NCI-H2196 (cell line): ENCODE results near the gene ARVCF.

Experiments used
- DNase-seq: peaks from one replicate; lab custom pipeline; 2025; ENCODE audit not compliant: unreplicated experiment; lab: John Stamatoyannopoulos, UW

The ARVCF gene

DNA sequence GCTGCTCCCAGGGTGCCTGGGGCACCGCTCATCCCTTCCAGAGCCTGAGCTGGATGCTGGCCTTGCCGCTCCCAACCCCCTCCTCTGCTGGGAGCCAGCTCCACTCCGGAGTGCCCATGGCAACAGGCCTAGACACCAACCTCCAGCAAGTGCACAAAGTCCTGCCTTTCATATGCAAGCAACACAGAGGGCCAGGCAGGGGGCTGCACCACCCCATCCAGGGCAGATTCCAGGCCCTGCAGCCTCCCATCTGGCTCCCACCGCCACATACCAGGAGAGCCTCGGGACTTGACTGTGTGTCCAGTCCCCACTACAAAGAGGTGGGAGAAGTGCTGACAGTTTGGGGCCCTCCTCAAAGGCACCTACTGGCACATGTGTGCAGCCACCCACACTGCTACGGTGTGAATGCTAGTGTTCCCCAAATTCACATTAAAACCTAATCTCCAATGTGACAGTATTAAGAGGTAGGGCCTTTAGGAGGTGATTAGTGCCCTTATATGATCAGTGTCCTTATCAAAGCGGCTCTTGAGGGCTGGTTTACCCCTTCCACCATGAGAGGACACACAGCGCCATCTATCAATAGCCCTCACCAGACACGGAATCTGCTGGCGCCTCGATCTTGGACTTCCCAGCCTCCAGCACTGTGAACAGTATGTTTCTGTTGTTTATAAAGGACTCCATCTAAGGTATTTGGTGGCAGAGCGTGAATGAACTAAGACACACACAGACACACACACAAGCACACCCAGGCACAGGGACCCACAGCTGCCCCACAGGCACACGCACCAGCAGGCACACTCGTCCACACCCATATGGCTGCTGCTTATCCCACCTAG is 16.2 kb downstream of the ARVCF start:
- DNase-seq: no peak

GRCh38 chr22:19998991-19999820 is 17.4 kb downstream of the ARVCF start:
- no peak for DNase-seq

DNA sequence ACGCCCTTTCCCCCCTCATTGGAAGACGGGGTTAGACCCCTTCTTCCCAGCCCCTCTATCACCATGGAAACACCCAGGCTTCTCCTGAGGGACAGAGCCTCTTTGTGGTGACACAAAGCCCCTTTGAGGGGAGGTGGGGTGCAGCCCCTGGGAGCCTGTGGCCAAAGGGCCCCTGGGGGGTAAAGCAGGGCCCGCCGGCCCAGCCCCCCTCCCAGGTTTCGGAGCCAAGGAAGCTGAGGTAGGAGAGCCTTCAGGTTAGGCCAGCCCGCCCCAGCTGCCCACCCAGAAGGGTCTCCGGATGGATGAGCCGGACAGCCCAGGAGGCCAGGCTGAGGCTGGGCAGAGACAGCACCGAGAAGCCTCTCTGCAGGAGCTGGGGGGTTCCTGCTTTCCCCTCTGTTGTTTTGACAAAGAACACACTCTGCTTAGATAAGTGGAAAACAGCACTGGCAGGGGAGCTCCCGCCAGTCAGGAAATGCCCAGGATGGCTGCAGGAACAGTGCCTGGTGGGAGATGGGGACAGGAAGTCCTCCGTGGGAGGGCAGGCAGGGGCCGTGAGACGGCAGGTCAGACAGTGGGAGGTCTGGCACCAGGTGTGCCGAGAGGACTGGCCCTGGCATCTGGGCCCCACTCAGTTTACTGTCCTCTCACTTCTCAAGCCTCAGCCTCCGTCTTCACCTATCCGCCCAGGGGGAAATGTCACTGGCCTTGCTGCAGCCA is 18.2 kb downstream of the ARVCF start:
- no peak for DNase-seq

- no peak for DNase-seq
Observed at GRCh38 chr22:19997561-19998231, 18.9 kb downstream of the ARVCF start.

DNA sequence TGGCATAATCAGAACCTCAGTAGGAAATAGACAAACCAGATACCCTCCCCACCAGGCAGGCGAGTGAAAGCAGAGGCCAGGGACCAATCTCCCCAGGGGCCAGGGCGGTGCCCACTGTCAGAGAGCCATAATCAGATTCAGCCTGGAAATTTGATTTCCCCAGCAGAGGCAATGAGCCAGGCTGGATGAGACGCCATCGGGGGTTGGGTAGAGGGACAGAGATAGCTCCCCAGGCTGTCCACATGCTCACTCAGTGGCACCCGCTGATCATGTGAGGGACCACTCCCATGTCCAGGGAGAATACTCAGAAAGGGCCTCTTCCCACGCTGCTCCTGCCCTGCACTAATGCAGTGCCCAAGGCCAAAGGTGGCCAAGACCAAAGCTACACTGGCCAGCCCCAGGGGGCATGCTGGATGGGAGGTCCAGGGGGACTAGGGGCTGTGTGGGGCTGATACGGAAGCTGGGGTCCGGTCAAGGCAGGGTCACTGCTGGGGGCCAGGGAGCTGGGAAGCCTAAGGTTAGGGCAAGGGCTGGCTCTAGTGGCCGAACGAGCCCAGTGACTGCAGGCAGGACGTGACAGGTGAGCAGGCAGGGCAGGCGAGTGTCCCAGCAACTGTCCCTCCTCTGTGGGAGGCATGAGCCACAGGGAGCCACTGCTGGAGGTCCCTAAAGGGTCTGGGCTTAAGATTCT is 19.8 kb downstream of the ARVCF start:
- no peak for DNase-seq

DNA sequence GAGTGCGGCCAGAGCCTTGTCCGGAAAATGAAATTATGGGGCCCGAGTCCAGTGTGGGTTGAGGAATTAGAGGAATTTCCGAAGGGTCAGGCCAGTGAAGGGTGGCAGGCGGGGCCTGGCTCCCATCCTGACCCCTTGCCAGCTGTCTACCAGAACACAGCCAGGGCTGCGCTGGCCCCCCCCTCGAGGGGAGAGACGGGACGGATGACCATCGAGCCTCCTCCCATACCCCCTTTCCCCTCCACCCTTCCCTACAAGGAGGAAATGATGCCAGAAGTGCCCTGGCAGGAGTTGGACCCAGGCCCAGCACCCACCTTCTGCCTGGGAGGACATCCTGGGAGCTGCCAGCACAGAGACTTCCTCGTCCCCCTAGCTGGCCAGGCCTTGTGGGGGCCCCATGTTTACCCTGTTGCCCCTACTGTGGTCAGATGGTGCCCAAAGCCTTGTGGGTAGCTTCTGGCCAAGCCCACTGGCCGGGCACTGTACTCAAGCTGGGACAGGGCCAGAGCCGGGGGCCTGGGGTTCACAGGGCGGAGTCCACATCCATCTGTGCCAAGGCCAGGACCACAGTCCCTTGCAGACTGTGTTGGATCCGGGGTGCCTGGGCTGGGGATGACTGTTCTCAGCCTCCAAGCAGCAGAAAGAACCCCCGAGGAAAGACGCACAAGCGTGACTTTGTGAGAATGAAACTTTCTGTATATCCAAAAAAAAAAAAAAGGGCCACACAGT is 20.8 kb downstream of the ARVCF start:
- DNase-seq: no peak

DNA sequence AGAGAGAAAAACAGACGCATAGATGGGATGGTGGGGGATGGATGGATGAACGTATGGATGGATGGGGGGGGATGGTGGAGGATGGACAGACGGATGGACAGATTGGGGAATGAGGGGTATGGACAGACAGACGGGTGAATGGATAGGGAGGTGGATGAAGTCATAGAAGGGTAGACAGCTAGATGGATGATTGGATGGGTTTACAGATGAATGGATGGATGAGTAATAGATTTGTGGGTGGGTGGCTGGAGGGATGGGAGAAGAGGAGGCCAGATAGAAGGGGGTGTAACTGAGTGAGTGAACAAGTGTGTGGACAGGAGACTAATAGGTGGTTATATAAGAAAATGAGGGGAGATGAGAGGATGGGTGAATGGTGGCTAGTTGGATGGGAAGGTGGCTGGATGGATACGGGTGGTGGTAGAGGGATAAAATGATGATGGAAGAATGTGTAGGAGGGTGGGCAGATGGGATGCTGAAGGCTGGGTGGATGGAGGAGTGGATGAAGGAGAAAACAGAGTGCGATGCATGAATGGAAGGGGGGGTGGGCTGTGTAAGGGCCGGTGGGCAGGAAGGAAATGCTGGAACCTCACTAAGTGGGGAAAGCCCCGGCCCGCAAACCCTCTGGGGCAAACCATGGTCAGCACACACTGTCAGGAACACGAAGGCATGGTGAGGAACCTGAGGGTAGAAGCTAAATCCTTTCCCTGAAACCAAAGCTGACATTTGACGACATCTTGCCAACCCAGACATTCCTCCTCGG is 21.6 kb downstream of the ARVCF start:
- no peak for DNase-seq

DNA sequence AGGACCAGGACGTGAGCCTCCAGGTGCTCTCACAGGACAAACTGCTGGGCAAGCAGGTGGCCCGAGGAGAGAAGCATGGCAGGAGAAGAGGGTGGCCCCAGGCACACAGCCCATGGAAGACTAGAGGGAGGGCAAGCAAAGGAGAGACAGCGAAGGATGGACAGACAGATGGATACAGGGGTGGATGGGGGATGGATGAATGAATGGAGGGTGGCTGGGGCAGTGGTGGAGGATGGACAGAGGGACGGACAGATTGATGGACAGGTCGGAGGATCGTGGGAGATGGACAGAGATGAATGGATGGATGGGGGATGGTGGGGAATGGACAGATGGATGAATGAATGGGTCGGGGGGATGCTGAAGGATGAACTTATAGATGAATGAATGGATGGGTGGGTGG is 22.7 kb downstream of the ARVCF start:
- no peak for DNase-seq

DNA sequence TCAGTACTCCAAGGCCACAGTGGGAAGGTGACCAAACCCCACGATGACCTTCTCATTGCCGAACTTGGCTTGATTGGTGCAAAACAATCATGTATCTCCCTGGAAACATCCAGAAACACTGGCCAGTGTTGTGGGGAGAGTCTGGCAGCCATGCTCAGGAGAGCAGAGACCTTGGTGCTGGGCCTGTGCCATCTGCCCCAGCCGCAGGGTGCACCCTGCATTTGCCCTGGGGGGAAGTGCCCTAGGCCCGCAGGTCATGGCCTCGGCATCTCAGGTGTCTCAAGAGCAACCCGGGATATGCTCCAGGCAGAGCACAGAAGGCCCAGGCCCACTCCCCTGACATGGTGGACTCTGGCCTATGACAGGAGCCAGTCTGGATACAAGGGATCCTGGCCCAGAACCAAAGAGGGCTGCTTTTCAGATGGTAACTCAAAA is 23.7 kb downstream of the ARVCF start:
- DNase-seq: no peak

- DNase-seq: no peak
Observed at GRCh38 chr22:19992481-19992911, 24.1 kb downstream of the ARVCF start.

DNA sequence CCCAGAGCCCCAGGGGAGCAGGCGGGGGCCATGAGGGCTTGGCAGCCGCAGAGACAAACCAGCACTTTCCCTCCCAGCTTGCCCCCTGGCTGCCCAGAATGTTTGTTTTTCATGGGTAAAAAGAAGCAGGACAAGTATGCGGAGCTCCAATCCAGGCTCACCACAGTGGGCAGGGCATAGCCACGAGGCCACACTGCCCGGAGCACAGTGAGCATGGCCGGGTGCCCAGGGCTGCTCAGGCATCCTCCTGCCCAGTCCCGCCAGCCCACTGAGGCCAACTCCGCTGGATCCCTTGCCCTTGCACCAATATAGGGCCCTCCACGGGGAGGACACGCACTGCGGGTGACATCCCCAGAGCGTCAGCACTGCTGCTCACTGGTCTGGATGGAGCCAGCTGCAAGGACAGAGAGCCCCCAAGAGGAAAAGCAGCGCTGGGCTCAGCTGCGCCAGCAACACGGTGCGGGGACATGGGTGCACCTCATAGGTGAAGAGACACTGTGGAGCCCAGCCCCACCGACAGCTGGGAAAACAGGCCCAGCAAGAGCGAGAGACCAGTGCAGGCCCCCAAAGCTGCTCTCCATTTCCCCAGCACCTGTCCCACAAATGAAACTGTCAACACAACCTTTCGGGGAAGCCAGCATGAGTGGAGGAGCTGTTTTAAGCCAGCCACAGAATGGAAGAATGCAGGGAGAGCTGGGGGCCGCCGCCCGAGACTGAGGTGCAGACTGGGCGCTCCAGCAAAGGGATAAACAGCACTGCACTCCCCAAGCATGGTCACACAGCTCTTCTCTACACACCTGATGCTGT is 24.8 kb downstream of the ARVCF start:
- no peak for DNase-seq

- no peak for DNase-seq
Observed at GRCh38 chr22:19991395-19991644, 25.3 kb downstream of the ARVCF start.

- DNase-seq: no peak
Observed at GRCh38 chr22:19990609-19991394, 25.8 kb downstream of the ARVCF start.

GRCh38 chr22:19990188-19990587 is 26.4 kb downstream of the ARVCF start:
- no peak for DNase-seq

GRCh38 chr22:19989725-19990067 is 26.9 kb downstream of the ARVCF start:
- no peak for DNase-seq

DNA sequence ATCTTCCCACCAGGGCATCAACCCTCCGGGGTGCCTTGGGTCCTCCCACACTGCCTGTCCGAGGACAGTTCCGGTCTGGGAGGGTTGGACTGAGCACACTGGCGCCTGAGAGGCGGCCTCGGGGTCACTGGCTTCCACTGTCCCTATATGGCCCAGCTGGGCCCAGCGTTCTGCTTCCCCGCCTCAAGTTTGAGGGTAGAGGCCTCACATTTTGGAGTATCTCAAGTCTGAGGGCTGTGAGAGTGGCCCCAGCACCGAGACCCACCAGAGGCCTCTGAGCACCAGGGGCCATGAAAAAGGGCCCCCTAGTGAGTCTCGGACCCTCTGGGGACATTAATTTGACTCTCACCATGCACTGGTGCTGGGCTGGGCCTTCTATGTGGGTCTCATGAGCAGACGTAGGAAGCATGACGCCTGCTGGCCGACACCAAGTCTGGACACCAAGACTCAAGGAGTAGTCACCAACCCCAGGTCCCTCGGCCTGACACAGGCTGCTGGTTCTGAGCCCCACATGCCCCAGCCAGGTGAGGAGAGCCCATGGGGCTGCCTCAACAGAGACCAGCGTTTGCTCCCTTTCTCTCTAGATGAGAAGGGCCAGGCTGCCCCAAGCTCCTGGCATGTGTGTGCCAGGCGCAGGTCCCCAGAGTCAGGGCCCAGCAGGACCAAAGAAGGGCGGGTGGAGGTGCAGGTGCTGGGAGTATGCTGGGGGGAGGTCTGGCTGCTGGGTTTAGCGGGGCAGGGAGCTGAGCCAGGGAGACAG is 27.5 kb downstream of the ARVCF start:
- DNase-seq: no peak

DNA sequence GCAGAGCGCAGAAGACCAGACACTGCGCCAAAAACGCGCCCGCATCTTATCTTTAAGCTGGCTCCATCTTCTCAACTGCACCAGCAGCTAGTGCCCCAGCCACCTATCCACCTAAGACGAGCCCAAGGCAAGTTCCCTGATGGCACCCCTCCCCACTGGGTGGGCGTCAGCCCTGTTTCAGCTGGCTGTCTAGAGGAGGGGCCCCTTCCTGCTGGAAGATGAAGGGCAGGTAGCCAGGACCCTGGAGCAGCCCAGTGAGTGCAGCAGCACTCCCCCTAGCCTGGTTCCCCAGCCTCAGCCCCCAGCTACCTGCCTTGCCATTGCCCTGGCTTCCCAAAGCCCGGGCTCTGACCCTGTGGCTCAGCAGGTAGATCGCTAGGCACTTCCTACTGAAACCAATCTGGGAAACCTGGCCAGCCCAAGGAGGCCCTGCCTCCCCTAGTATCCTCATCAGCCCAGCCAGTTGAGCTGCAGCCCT is 28.3 kb downstream of the ARVCF start:
- DNase-seq: no peak
